ENCODE data around the gene TMEM171.

The TMEM171 gene

GRCh38 chr5:73136055-73136562 is 15.7 kb downstream of the TMEM171 start:
- DNase-seq, result no peak
- 60% methylated on average over 15 of the region's 15 CpGs for WGBS

GRCh38 chr5:73137563-73138530 is 17.5 kb downstream of the TMEM171 start:
- no peak overlapping the region for H3K14ac ChIP-seq (ENCODE audit: low read length in 2 of 2)
- no peaks in the 10 kb centered on the region for H3K36me3 ChIP-seq (ENCODE audit: control insufficient read depth in 1 of 2, insufficient read depth in 2 of 2, low read depth in 1 of 2, low read length in 2 of 2)
- no peak overlapping the region for H3K4me2 ChIP-seq (ENCODE audit: low read length, poor library complexity, severe bottlenecking)
- H2AK5ac ChIP-seq (ENCODE audit: low read length, severe bottlenecking), result peak overlapping the region; percentile 96
- peaks cover 32% of the 10 kb centered on the region for H3K4me1 ChIP-seq (ENCODE audit: control insufficient read depth, insufficient read depth, low read depth, low read length)
- no peak overlapping the region for H4K91ac ChIP-seq (ENCODE audit: low read length)
- no peak overlapping the region for H4K8ac ChIP-seq (ENCODE audit: low read length)
- H3K9me3 ChIP-seq (ENCODE audit: control insufficient read depth, low read length), result no peaks in the 10 kb centered on the region
- H3K18ac ChIP-seq (ENCODE audit: low read depth in 1 of 2, low read length in 2 of 2), result no peak overlapping the region
- no peak overlapping the region for H2BK12ac ChIP-seq (ENCODE audit: low read length in 2 of 2)
- 98% methylated on average over 9 of the region's 10 CpGs for WGBS
- H3K4me3 ChIP-seq (ENCODE audit: insufficient read depth in 1 of 2, low read depth in 1 of 2, low read length in 2 of 2), result no peak overlapping the region
- H2AFZ ChIP-seq (ENCODE audit: low read depth, low read length), result no peak overlapping the region
- no peak overlapping the region for H2BK5ac ChIP-seq (ENCODE audit: low read depth, low read length, poor library complexity, severe bottlenecking)
- H2BK15ac ChIP-seq (ENCODE audit: low read depth, poor library complexity, severe bottlenecking), result no peak overlapping the region
- no peak overlapping the region for H3K27ac ChIP-seq (ENCODE audit: low read length, poor library complexity, severe bottlenecking)
- no peak for DNase-seq
- H3K23ac ChIP-seq (ENCODE audit: low read length in 2 of 2), result no peak overlapping the region
- peaks cover 0 to 7% of the 10 kb centered on the region in 2 experiments for H3K27me3 ChIP-seq (ENCODE audit: control insufficient read depth in 1 of 2, insufficient read depth in 1 of 2, low read length in 2 of 2)
- H3K79me1 ChIP-seq (replicated peaks; ENCODE audit: low read length, poor library complexity, severe bottlenecking), result peaks cover 2% of the 10 kb centered on the region
- H2BK120ac ChIP-seq (ENCODE audit: low read depth, low read length), result no peak overlapping the region
- no peak overlapping the region for H3K4ac ChIP-seq (ENCODE audit: low read depth in 1 of 2, low read length in 2 of 2)
- no peak overlapping the region for H3K9ac ChIP-seq (ENCODE audit: low read length)

More at GRCh38 chr5:73136055-73136562, 15.7 kb downstream of the TMEM171 start:
- no peak overlapping the region for H2AFZ ChIP-seq (ENCODE audit: low read depth, low read length)
- peaks cover 2% of the 10 kb centered on the region for H3K79me1 ChIP-seq (replicated peaks; ENCODE audit: low read length, poor library complexity, severe bottlenecking)
- H4K91ac ChIP-seq (ENCODE audit: low read length), result no peak overlapping the region
- no peak overlapping the region for H3K18ac ChIP-seq (ENCODE audit: low read depth in 1 of 2, low read length in 2 of 2)
- H4K8ac ChIP-seq (ENCODE audit: low read length), result no peak overlapping the region
- peaks cover 0 to 7% of the 10 kb centered on the region in 2 experiments for H3K27me3 ChIP-seq (ENCODE audit: control insufficient read depth in 1 of 2, insufficient read depth in 1 of 2, low read length in 2 of 2)
- H3K9ac ChIP-seq (ENCODE audit: low read length), result no peak overlapping the region
- H3K27ac ChIP-seq (ENCODE audit: low read length, poor library complexity, severe bottlenecking), result peak overlapping the region; percentile 92
- H2BK120ac ChIP-seq (ENCODE audit: low read depth, low read length), result no peak overlapping the region
- H3K36me3 ChIP-seq (ENCODE audit: control insufficient read depth in 1 of 2, insufficient read depth in 2 of 2, low read depth in 1 of 2, low read length in 2 of 2), result peaks cover 0 to 13% of the 10 kb centered on the region in 2 experiments
- H3K9me3 ChIP-seq (ENCODE audit: control insufficient read depth, low read length), result no peaks in the 10 kb centered on the region
- H3K4me3 ChIP-seq (ENCODE audit: insufficient read depth in 1 of 2, low read depth in 1 of 2, low read length in 2 of 2), result no peak overlapping the region
- peak overlapping the region; percentile 93 for H2BK5ac ChIP-seq (ENCODE audit: low read depth, low read length, poor library complexity, severe bottlenecking)
- peak overlapping the region; percentile 99 for H2AK5ac ChIP-seq (ENCODE audit: low read length, severe bottlenecking)
- H2BK12ac ChIP-seq (ENCODE audit: low read length in 2 of 2), result peak overlapping the region in 1 of 2 experiments; percentile 33
- no peak overlapping the region for H3K23ac ChIP-seq (ENCODE audit: low read length in 2 of 2)
- peak overlapping the region; percentile 17 for H3K4me2 ChIP-seq (ENCODE audit: low read length, poor library complexity, severe bottlenecking)
- no peak overlapping the region for H2BK15ac ChIP-seq (ENCODE audit: low read depth, poor library complexity, severe bottlenecking)
- H3K4ac ChIP-seq (ENCODE audit: low read depth in 1 of 2, low read length in 2 of 2), result no peak overlapping the region
- peak overlapping the region in 1 of 2 experiments; percentile 3 for H3K14ac ChIP-seq (ENCODE audit: low read length in 2 of 2)
- H3K4me1 ChIP-seq (ENCODE audit: control insufficient read depth, insufficient read depth, low read depth, low read length), result peaks cover 34% of the 10 kb centered on the region

- Histone ChIP-seq H2AFZ (ENCODE audit: low read depth, low read length) (no peak overlapping the region), H3K4me2 (ENCODE audit: low read length, poor library complexity, severe bottlenecking) (no peak overlapping the region), H3K4me1 (ENCODE audit: control insufficient read depth, insufficient read depth, low read depth, low read length) (peaks cover 30% of the 10 kb centered on the region), H3K14ac (ENCODE audit: low read length in 2 of 2) (no peak overlapping the region), H3K23ac (ENCODE audit: low read length in 2 of 2) (no peak overlapping the region), H2BK120ac (ENCODE audit: low read depth, low read length) (no peak overlapping the region), H3K79me1 (replicated peaks; ENCODE audit: low read length, poor library complexity, severe bottlenecking) (peaks cover 2% of the 10 kb centered on the region), H3K4ac (ENCODE audit: low read depth in 1 of 2, low read length in 2 of 2) (no peak overlapping the region), H3K27me3 (ENCODE audit: control insufficient read depth in 1 of 2, insufficient read depth in 1 of 2, low read length in 2 of 2) (peaks cover 0 to 7% of the 10 kb centered on the region in 2 experiments), H3K18ac (ENCODE audit: low read depth in 1 of 2, low read length in 2 of 2) (no peak overlapping the region), H4K8ac (ENCODE audit: low read length) (no peak overlapping the region), H4K91ac (ENCODE audit: low read length) (no peak overlapping the region), H3K36me3 (ENCODE audit: control insufficient read depth in 1 of 2, insufficient read depth in 2 of 2, low read depth in 1 of 2, low read length in 2 of 2) (no peaks in the 10 kb centered on the region), H2BK15ac (ENCODE audit: low read depth, poor library complexity, severe bottlenecking) (no peak overlapping the region), H3K9me3 (ENCODE audit: control insufficient read depth, low read length) (no peaks in the 10 kb centered on the region), H3K9ac (ENCODE audit: low read length) (no peak overlapping the region), H2AK5ac (ENCODE audit: low read length, severe bottlenecking) (peak overlapping the region; percentile 67), H2BK12ac (ENCODE audit: low read length in 2 of 2) (no peak overlapping the region), H3K27ac (ENCODE audit: low read length, poor library complexity, severe bottlenecking) (no peak overlapping the region), H2BK5ac (ENCODE audit: low read depth, low read length, poor library complexity, severe bottlenecking) (no peak overlapping the region), H3K4me3 (ENCODE audit: insufficient read depth in 1 of 2, low read depth in 1 of 2, low read length in 2 of 2) (no peak overlapping the region)
- DNase-seq, result no peak
- WGBS, result 81% methylated on average over 2 of the region's 3 CpGs
Measured at GRCh38 chr5:73139485-73139884, 19.1 kb downstream of the TMEM171 start.

- H3K4me2 ChIP-seq (ENCODE audit: low read length, poor library complexity, severe bottlenecking), result no peak overlapping the region
- no peak overlapping the region for H3K4me3 ChIP-seq (ENCODE audit: insufficient read depth in 1 of 2, low read depth in 1 of 2, low read length in 2 of 2)
- H3K9me3 ChIP-seq (ENCODE audit: control insufficient read depth, low read length), result no peaks in the 10 kb centered on the region
- no peak overlapping the region for H2BK5ac ChIP-seq (ENCODE audit: low read depth, low read length, poor library complexity, severe bottlenecking)
- H2BK120ac ChIP-seq (ENCODE audit: low read depth, low read length), result no peak overlapping the region
- no peak overlapping the region for H3K18ac ChIP-seq (ENCODE audit: low read depth in 1 of 2, low read length in 2 of 2)
- no peaks in the 10 kb centered on the region for H3K36me3 ChIP-seq (ENCODE audit: control insufficient read depth in 1 of 2, insufficient read depth in 2 of 2, low read depth in 1 of 2, low read length in 2 of 2)
- H3K27ac ChIP-seq (ENCODE audit: low read length, poor library complexity, severe bottlenecking), result no peak overlapping the region
- H4K91ac ChIP-seq (ENCODE audit: low read length), result no peak overlapping the region
- H3K14ac ChIP-seq (ENCODE audit: low read length in 2 of 2), result no peak overlapping the region
- no peak overlapping the region for H3K9ac ChIP-seq (ENCODE audit: low read length)
- no peak for DNase-seq
- H3K4ac ChIP-seq (ENCODE audit: low read depth in 1 of 2, low read length in 2 of 2), result no peak overlapping the region
- peaks cover 20% of the 10 kb centered on the region for H3K4me1 ChIP-seq (ENCODE audit: control insufficient read depth, insufficient read depth, low read depth, low read length)
- no peak overlapping the region for H2BK12ac ChIP-seq (ENCODE audit: low read length in 2 of 2)
- H2AFZ ChIP-seq (ENCODE audit: low read depth, low read length), result no peak overlapping the region
- WGBS, result no CpG with 5 or more reads among the region's 1 CpG
- H3K79me1 ChIP-seq (replicated peaks; ENCODE audit: low read length, poor library complexity, severe bottlenecking), result no peaks in the 10 kb centered on the region
- H2BK15ac ChIP-seq (ENCODE audit: low read depth, poor library complexity, severe bottlenecking), result no peak overlapping the region
- H2AK5ac ChIP-seq (ENCODE audit: low read length, severe bottlenecking), result no peak overlapping the region
- no peak overlapping the region for H3K23ac ChIP-seq (ENCODE audit: low read length in 2 of 2)
- no peak overlapping the region for H4K8ac ChIP-seq (ENCODE audit: low read length)
- peaks cover 0 to 7% of the 10 kb centered on the region in 2 experiments for H3K27me3 ChIP-seq (ENCODE audit: control insufficient read depth in 1 of 2, insufficient read depth in 1 of 2, low read length in 2 of 2)
Measured at GRCh38 chr5:73140801-73141200, 20.4 kb downstream of the TMEM171 start.

Measured in mesenchymal stem cell (in vitro differentiated cells and primary cell).